ENCODE results near the gene TGFBRAP1.

TGFBRAP1 gene

GRCh38 chr2:105329561-105330495 lies at the start of gene TGFBRAP1:
Gene TGFBRAP1 (minus strand): TSS chr2:105329735. CDS start chr2:105308301, 21,434 bp downstream.
- no peak for DNase-seq

DNA sequence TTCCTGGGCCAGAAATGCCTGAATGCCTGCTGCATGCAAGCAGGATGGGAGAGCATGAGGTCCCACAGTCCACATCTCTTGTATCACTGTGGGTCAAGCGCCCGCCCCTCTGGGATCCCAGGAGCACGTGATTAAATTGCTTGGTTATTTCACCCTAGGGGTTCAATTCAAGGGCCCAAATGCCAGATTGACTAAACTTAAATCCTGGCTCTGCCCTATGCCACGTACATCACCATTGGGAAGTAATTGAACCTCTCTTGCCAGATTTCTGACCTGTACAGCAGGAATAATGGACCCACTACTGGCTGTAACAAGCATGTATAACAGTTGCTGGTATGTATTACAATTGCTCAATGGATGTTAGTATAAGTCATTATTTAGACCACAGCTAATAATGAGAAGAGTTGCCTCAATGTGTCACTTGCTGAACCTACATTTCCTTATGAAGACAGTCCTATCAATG lies 49.4 kb upstream of the TGFBRAP1 start:
- DNase-seq: no peak

- DNase-seq: no peak
Observed at GRCh38 chr2:105378276-105378840, 48.8 kb upstream of the TGFBRAP1 start.

DNA sequence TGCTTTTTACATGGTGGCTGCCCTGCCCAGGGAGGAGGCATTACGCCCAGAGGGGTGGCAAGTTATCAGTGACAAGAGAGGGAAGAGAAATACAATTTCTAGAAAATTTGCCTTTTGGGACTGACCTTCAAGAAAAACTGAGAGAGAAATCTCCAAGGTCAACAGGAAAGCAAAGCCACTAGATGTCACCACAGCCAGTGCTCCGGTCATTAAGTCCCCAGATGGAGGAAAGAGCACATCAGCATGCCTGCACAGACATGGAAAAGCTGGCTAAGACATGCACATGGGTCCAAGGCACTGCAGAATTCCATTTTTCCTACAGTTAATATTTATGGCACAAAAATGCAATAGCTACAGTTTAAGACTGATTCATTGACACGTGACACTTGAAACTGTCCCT lies 48.3 kb upstream of the TGFBRAP1 start:
- DNase-seq: no peak

DNA sequence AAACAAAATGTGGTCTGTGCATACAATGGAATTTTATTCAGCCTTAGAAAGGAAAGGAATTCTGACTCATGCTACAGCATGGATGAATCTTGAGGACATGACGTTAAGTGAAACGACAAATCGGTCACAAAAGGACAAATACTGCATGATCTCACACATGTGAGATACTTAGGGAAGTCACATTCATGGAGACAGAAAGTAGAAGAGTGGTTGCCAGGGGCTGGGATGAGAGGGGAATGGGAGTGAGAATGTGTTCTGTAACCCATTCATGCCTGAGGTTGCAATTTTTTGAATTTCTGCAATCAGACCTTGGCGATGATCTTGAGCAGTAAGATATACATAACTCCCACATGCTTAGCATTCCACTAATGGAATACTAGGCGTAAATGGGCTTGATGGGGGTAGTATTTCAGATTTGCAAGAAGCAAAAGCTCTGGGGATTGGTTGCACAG lies 47.3 kb upstream of the TGFBRAP1 start:
- no peak for DNase-seq

- DNase-seq: no peak
Observed at GRCh38 chr2:105376010-105376409, 46.5 kb upstream of the TGFBRAP1 start.

- DNase-seq: no peak
Observed at GRCh38 chr2:105375001-105375561, 45.5 kb upstream of the TGFBRAP1 start.

GRCh38 chr2:105373895-105374401 lies 44.4 kb upstream of the TGFBRAP1 start:
- no peak for DNase-seq

DNA sequence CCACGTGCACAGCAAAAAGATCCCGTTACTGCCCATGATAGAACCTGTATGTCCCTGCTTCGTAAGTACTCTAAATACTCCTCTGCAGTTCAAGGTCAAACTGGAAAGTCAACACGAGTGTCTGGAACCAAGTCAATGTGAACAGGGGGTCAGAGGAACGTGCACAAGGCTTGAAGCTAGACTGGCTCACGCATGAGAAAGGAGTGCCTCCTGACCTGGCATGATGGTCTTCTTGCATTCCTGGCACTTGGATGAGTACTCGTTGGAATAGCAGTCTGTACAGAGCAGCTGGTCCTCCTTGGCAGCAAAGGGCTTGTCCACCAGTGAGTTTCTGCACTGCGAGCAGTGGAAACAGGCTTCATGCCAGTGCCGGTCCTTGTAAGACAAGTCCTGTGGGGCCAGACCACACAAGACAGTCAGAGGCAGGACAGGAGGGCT lies 43.8 kb upstream of the TGFBRAP1 start:
- no peak for DNase-seq

- DNase-seq: no peak
Observed at GRCh38 chr2:105371810-105372209, 42.3 kb upstream of the TGFBRAP1 start.

DNA sequence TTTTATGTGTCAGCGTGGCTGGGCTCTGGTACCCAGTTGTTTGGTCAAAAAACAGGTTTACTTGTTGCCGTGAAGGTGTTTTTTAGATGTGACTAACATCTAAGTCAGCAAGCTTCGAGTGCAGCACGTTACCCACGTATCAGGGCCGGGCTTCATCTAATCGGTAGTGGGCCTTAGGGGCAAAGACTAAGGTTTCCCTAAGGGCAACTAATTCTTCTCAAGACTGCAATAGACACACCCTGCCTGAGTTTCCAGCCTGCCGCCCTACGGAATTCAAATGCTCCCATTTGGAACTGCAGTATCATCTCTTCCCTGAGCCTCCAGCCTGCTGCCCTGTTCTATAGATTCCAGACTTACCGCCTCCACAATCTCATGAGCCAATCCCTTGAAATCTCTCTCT lies 41.6 kb upstream of the TGFBRAP1 start:
- no peak for DNase-seq

DNA sequence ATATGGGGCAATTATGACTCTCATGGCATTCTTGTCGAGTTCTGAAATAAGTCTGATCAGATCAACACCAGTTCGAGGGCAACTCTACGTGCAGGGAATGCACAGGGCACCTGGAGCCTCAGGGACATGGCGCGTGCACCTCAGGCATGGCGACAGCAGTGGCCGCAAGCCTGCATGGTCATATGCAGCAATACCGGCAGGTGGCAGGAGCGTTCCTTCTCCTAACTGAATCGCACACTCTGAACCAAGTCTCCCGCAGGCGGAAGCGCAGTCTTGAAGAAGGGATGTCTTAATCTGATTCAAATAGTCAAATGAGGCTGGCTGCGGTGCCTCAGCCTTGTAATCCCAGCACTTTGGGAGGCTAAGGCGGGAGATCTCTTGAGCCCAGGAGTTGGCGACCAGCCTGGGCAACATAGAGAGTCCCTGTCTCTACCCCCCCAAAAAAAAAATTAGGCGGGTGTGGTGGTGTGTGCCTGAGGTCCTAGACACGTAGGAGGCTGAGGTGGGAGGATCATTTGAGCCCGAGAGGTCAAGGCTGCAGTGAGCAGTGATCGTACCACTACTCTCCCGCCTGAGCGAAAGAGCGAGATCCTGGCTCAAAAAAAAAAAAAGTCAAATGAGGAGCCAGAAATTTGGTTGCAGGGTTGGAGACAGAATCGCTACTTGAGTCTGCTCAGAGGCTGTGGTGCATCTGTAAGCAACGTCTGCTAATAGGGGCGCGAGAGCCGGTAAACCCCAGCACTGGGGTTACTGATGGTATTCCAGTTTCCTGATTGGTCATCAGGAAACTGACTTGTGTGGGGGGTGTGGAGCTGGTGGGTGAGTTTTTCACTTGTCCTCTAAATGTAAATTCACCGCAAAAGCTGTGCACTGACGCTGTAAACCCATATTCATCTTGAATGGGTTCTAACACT lies 40.5 kb upstream of the TGFBRAP1 start:
- DNase-seq: peak; percentile 70

DNA sequence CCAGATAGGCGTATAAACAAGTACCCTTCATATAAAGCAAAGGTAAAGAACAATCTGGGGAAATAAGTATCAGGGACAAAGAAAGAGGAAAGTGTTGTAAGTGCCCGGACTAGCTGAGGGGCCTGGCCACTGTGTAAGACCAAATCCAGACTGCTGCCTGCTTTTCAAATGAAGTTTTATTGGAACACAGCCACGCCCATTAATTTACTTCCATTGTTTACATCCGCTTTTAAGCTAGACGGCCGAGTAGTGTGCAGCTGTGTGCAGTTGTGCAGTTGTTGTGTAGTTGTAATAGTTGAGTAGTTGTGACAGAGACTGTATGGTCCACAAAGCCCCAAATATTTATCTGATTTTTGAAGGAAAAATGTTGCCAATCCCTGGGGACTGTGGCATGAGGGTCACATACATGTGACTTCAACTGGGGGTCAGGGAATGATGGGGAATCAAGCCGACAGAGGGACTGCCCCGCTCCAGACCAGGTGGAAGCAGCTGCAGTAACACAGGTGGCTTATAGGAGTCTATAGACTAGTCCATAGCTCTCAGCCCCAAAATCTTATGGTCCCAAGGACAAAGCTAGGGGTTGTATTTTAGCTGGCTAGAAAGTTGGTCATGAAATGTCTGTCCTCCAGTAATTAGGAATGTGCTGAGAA lies 39.3 kb upstream of the TGFBRAP1 start:
- DNase-seq: no peak

- no peak for DNase-seq
Observed at GRCh38 chr2:105365206-105365605, 35.7 kb upstream of the TGFBRAP1 start.

DNA sequence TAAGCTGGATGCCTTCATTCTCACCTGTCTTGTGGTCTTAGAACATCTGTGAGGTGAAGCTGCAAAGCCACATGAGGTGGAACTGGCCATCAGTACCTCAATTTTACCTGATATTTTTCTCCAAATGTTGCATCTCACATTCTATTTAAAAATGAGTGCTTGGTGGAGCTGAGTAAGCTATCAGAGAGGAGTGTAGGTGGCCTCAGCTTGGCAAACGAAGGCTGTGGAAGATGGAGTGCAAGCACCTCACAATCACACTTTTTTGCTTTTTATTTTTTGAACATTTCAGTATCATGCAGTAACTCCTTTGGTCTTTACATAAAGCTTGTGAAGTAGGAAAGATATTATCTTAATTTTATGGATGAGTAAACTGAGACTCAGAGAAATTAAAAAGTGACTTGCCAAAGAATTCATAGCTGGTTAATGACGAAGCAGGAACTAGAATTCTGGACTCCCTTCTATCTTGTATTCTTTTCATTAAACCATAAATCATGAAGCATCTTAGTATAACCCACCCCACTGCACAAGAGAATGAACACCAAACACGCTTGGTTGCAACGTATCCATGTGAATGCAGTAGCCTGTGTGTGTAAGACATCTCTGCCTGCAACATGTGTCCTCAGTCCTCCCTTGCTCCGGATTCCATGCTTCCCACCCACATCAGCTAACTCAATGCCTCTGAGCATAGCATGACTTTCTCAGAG lies 35.1 kb upstream of the TGFBRAP1 start:
- no peak for DNase-seq

DNA sequence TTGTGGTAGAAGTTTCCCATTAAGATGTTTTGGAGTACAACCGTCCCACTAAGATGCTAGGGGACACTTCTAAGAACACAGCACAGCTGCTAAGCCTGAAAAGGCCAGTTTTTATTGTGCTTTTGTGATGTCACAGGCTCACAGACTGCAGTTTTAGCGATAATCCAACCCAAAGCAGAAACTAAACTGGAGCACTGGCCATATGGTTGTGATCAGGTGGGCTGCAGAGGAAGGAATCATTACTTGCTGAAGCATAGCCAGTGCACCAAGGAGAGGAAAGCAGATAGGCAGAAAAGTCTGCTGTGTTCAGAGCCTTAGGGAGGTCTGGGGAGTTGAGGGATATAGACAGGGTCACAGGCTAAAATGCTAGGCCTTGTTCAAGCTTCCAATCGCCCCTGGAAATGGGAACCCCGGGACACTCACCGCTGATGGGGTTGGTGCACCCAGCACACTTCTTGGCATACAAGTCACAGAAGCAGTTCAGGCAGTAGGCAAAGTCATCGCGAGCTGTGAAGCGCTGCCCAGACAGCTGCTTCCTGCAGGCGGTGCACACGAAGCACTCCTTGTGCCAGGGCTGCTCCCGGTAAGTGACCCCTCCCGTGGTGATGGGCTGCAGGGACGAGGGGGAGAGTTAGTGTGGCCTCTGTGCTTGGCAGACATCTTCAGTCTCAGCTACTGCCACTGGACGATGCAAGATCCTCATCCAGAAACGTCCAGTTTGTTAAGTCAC lies 33.5 kb upstream of the TGFBRAP1 start:
- no peak for DNase-seq

DNA sequence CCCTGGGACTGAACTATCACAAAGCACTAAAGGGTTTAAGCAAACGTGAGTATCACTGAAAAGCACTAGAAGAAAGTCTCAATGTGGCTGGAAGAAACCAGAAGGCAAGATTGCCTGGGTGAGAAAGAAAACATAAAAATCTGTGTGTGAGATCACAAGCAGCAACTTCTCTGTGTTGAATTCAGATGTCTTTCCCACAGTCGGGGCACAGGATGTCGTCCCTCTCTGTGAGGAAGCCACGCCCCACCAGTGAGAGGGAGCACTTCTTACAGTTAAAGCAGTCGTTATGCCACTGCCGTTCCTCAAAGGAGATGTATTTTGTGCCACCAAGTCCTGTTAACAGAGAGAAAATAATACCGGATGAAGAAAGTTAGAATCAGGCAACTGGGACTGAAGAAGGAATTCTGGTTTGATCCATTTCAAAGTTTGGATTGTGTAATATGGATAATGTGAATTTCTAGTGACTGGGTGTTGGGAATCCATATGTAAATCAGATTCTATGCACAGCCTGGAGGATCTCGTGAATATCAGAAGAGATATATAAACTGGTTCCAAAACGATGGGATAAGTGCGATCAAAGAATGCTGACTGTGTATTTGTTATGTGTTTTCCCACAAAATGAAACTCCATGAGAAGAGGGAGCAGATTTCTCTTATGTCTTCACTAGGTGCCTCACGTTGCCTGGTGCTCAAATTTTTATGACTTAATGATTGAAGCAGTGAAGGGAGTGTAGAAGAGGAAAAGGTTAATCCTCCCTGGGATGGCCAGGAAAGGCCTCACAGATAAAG lies 31.8 kb upstream of the TGFBRAP1 start:
- DNase-seq: no peak

DNA sequence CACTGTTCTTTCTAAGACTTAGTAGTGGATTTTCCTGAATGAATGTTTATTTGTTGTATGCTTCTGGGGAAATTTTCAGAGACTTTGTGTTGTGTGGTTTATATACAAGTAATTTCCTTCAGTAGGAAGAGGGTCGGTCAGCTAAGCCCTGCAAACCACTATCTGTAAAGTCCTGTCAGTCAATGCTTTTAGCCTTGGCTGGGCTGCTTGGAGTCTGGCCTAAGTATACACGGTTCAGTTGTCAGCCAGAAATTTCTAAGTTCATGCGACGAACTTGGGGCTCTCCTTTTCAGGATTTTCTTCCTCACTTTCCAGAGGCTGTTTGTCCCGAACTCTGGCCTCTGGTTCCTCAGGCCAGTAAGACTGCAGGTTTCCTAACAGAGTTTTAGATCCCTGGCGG lies 29.1 kb upstream of the TGFBRAP1 start:
- DNase-seq: no peak

- no peak for DNase-seq
Observed at GRCh38 chr2:105357122-105357521, 27.6 kb upstream of the TGFBRAP1 start.

Measured in NCI-H1105 (cell line).